H1 (cell line): ENCODE results near the gene SHISAL1. TPM values are rescaled to one million over a fixed set of nuclear protein-coding genes. Genes with fewer than 3 reads are reported as not detected.
A peak's percentile ranks its signal among the peaks of the same experiment; 100 is the strongest.

Experiments used
- CTCF ChIA-PET: fragments of 300-600 bp; sonication (Branson Sonifier 250); formaldehyde crosslinking; loops from one replicate; lab custom pipeline; 2021; ENCODE audit not compliant: partially characterized antibody; lab: Charles Lee
- POLR2A ChIA-PET: fragments of 300-600 bp; sonication (Branson Sonifier 250); formaldehyde crosslinking; loops from one replicate; lab custom pipeline; 2021; ENCODE audit warnings: inconsistent platforms; ENCODE audit not compliant: partially characterized antibody; lab: Charles Lee
- DNase-seq, 2 experiments: peaks; one replicate each; pipeline versions ENCODE4 v3.0.0 to v3.0.0-alpha.2; 2010 to 2022; ENCODE audit warnings: low spot score in 2 of 2, low read depth in 1 of 2, mixed read lengths in 1 of 2
- FAIRE-seq: peaks from 2 replicates; lab custom pipeline; 2011; peaks lifted over from hg19 to GRCh38; lab: Jason Lieb, UNC
- H2AFZ ChIP-seq: 2 replicates; pipeline ENCODE4 v1.8.1; 2012; ENCODE audit warnings: low read length, inconsistent platforms
- H2AK5ac ChIP-seq: 2 replicates; pipeline ENCODE4 v1.6.1; 2013; ENCODE audit warnings: low read depth, low read length
- H2BK120ac ChIP-seq: replicated peaks from 2 replicates; pipeline ENCODE3; 2013; ENCODE audit warnings: low read depth, low read length, inconsistent platforms
- H2BK12ac ChIP-seq: 2 replicates; pipeline ENCODE4 v1.6.1; 2013; ENCODE audit warnings: low read depth, low read length
- H2BK15ac ChIP-seq: 2 replicates; pipeline ENCODE4 v1.6.1; 2013; ENCODE audit warnings: low read length
- H2BK20ac ChIP-seq: 2 replicates; pipeline ENCODE4 v1.6.1; 2013; ENCODE audit warnings: low read length
- H2BK5ac ChIP-seq: 2 replicates; pipeline ENCODE4 v1.6.1; 2013; ENCODE audit warnings: low read depth, low read length
- H3K14ac ChIP-seq: 2 replicates; pipeline ENCODE4 v1.6.1; 2013; ENCODE audit warnings: inconsistent platforms; ENCODE audit not compliant: insufficient read length
- H3K18ac ChIP-seq: 2 replicates; pipeline ENCODE4 v1.6.1; 2013; ENCODE audit warnings: low read length; ENCODE audit errors: extremely low read depth
- H3K23ac ChIP-seq: 2 replicates; pipeline ENCODE4 v1.6.1; 2013; ENCODE audit warnings: inconsistent platforms; ENCODE audit not compliant: insufficient read length
- H3K23me2 ChIP-seq: 2 replicates; pipeline ENCODE4 v1.6.1; 2013; ENCODE audit warnings: low read depth, low read length
- H3K27ac ChIP-seq: 2 replicates; pipeline ENCODE4 v1.6.1; 2011; ENCODE audit warnings: low read depth, low read length, inconsistent platforms
- H3K27me3 ChIP-seq, 4 experiments: replicated peaks in 1 of 4; 1 replicate in 1 of 4; 2 replicates in 3 of 4; pipeline versions ENCODE4 v1.6.1 to v1.8.1; 2011 to 2013; ENCODE audit warnings: low read length in 3 of 4, mild to moderate bottlenecking in 3 of 4, inconsistent platforms in 2 of 4, mixed read lengths in 2 of 4, moderate library complexity in 1 of 4; ENCODE audit not compliant: control insufficient read depth in 3 of 4, insufficient read depth in 3 of 4; ENCODE audit errors: extremely low read depth in 1 of 4
- H3K36me3 ChIP-seq, 4 experiments: 2 replicates each; pipeline versions ENCODE4 v1.6.1 to v1.8.1; 2011 to 2013; ENCODE audit warnings: mild to moderate bottlenecking in 4 of 4, low read length in 3 of 4, moderate library complexity in 2 of 4, control low read depth in 1 of 4, inconsistent platforms in 1 of 4; ENCODE audit not compliant: insufficient read depth in 4 of 4, control insufficient read depth in 2 of 4
- H3K4ac ChIP-seq: replicated peaks from 2 replicates; pipeline ENCODE3; 2013; ENCODE audit warnings: low read length, low read depth, mixed read lengths, inconsistent platforms; ENCODE audit not compliant: insufficient read length
- H3K4me1 ChIP-seq, 4 experiments: replicated peaks in 1 of 4; 1 replicate in 1 of 4; 2 replicates in 3 of 4; pipeline versions ENCODE4 v1.6.1 to v1.8.1; 2011 to 2013; ENCODE audit warnings: low read length in 3 of 4, inconsistent platforms in 2 of 4, mixed read lengths in 1 of 4; ENCODE audit not compliant: insufficient read depth in 4 of 4, control insufficient read depth in 3 of 4
- H3K4me2 ChIP-seq, 2 experiments: 2 replicates each; pipeline versions ENCODE4 v1.6.1 to v1.8.1; 2011 to 2013; ENCODE audit warnings: low read depth in 2 of 2, low read length in 2 of 2, control low read depth in 1 of 2, inconsistent platforms in 1 of 2, mild to moderate bottlenecking in 1 of 2; ENCODE audit not compliant: insufficient read depth in 1 of 2
- H3K4me3 ChIP-seq, 4 experiments: fragments of 200-600, 300-600 bp in 1 of 4; sonication (generic), shearing (Covaris generic), sonication (Bioruptor Twin) in 1 of 4; 2 replicates each; pipeline versions ENCODE4 v1.5.1 to v1.8.1; 2011 to 2016; ENCODE audit warnings: low read length in 4 of 4, low read depth in 3 of 4, control low read depth in 2 of 4, inconsistent platforms in 2 of 4, mild to moderate bottlenecking in 2 of 4, mixed read lengths in 1 of 4, moderate library complexity in 1 of 4; ENCODE audit not compliant: insufficient read depth in 2 of 4; ENCODE audit errors: extremely low read depth in 1 of 4
- H3K56ac ChIP-seq: replicated peaks from 2 replicates; pipeline ENCODE3; 2013; ENCODE audit warnings: low read depth, mild to moderate bottlenecking, mixed read lengths, low read length, inconsistent platforms; ENCODE audit not compliant: insufficient read length
- H3K79me1 ChIP-seq: 2 replicates; pipeline ENCODE4 v1.6.1; 2013; ENCODE audit warnings: low read depth, low read length, control low read depth
- H3K79me2 ChIP-seq, 2 experiments: 2 replicates each; pipeline versions ENCODE4 v1.6.1 to v1.8.1; 2012 to 2013; ENCODE audit warnings: low read length in 2 of 2, mild to moderate bottlenecking in 2 of 2, inconsistent platforms in 1 of 2; ENCODE audit not compliant: insufficient read depth in 2 of 2, control insufficient read depth in 1 of 2
- H3K9ac ChIP-seq, 4 experiments: replicated peaks in 1 of 4; 1 replicate in 1 of 4; 2 replicates in 3 of 4; pipeline versions ENCODE4 v1.6.1 to v1.8.1; 2011 to 2013; ENCODE audit warnings: low read depth in 3 of 4, low read length in 3 of 4, control low read depth in 2 of 4, mild to moderate bottlenecking in 2 of 4, moderate library complexity in 2 of 4, inconsistent platforms in 1 of 4; ENCODE audit errors: extremely low read depth in 1 of 4
- H3K9me3 ChIP-seq, 2 experiments: 2 replicates each; pipeline versions ENCODE4 v1.6.1 to v1.8.1; 2012 to 2013; ENCODE audit warnings: mild to moderate bottlenecking in 2 of 2, moderate library complexity in 2 of 2, control low read depth in 1 of 2, inconsistent platforms in 1 of 2, low read depth in 1 of 2, low read length in 1 of 2, mixed read lengths in 1 of 2; ENCODE audit not compliant: insufficient read depth in 2 of 2
- H4K20me1 ChIP-seq, 2 experiments: replicated peaks in 1 of 2; 2 replicates each; pipeline versions ENCODE3 to v1.8.1; 2011 to 2013; ENCODE audit warnings: inconsistent platforms in 2 of 2, low read length in 2 of 2, mild to moderate bottlenecking in 1 of 2; ENCODE audit not compliant: insufficient read depth in 2 of 2, control insufficient read depth in 1 of 2
- H4K5ac ChIP-seq: 2 replicates; pipeline ENCODE4 v1.6.1; 2013; ENCODE audit warnings: low read length, low read depth, mixed read lengths, inconsistent platforms; ENCODE audit not compliant: insufficient read length
- H4K8ac ChIP-seq: 2 replicates; pipeline ENCODE4 v1.8.0; 2013; ENCODE audit warnings: mild to moderate bottlenecking, moderate library complexity, low read length, inconsistent platforms; ENCODE audit not compliant: insufficient read depth; ENCODE audit errors: extremely low read depth
- H4K91ac ChIP-seq: replicated peaks from 2 replicates; pipeline ENCODE3; 2013; ENCODE audit warnings: low read length, mixed read lengths, inconsistent platforms; ENCODE audit not compliant: insufficient read length
- BRCA1 ChIP-seq: IDR thresholded peaks from 2 replicates; pipeline ENCODE4 v1.6.1; 2012; ENCODE audit warnings: low read depth, low read length, improper control_type of control experiment
- CBX8 ChIP-seq: fragments of 300-800, 300-1000 bp; sonication (generic); IDR thresholded peaks from 2 replicates; pipeline ENCODE4 v1.7.1; 2016; ENCODE audit warnings: low read depth, low read length, borderline replicate concordance
- CTCF ChIP-seq, 3 experiments: IDR thresholded peaks; 1 replicate in 2 of 3; 2 replicates in 1 of 3; pipeline versions ENCODE4 v1.5.1 to v1.6.1; 2011; ENCODE audit warnings: low read length in 3 of 3, mild to moderate bottlenecking in 3 of 3, inconsistent platforms in 2 of 3, low read depth in 1 of 3, moderate library complexity in 1 of 3; ENCODE audit not compliant: insufficient read depth in 1 of 3; ENCODE audit errors: control extremely low read depth in 1 of 3
- JUND ChIP-seq: IDR thresholded peaks from 2 replicates; pipeline ENCODE4 v1.6.1; 2011; ENCODE audit warnings: mild to moderate bottlenecking, improper control_type of control experiment, low read length
- MAFK ChIP-seq: IDR thresholded peaks from 2 replicates; pipeline ENCODE4 v1.6.1; 2012; ENCODE audit warnings: low read depth, mild to moderate bottlenecking, improper control_type of control experiment, low read length
- POLR2A ChIP-seq, 2 experiments: IDR thresholded peaks; 1 replicate in 1 of 2; 2 replicates in 1 of 2; pipeline ENCODE4 v1.6.1; 2011; ENCODE audit warnings: low read depth in 2 of 2, low read length in 2 of 2, mild to moderate bottlenecking in 2 of 2; ENCODE audit errors: control extremely low read depth in 1 of 2
- RBBP5 ChIP-seq: IDR thresholded peaks from 2 replicates; pipeline ENCODE4 v1.7.1; 2012; ENCODE audit warnings: low read depth, mild to moderate bottlenecking, inconsistent platforms, low read length, moderate library complexity, borderline replicate concordance
- SRF ChIP-seq: IDR thresholded peaks from 2 replicates; pipeline ENCODE4 v1.6.1; 2011; ENCODE audit warnings: mild to moderate bottlenecking, low read depth, low read length, moderate library complexity
- TCF12 ChIP-seq: IDR thresholded peaks from 2 replicates; pipeline ENCODE4 v1.6.1; 2011; ENCODE audit warnings: low read depth, mild to moderate bottlenecking, low read length
- WGBS, 2 experiments: shearing (Covaris generic) in 1 of 2; methylation state at CpG; one replicate each; pipeline versions ENCODE4 v1.1.6 to v1.1.7; 2013 to 2015; ENCODE audit warnings: low lambda C conversion rate in 2 of 2, mixed read lengths in 2 of 2, inconsistent platforms in 1 of 2, low coverage in 1 of 2, missing lambda C conversion rate in 1 of 2; ENCODE audit not compliant: insufficient replicate concordance in 2 of 2, insufficient coverage in 1 of 2, insufficient read length in 1 of 2; ENCODE audit errors: extremely low coverage in 1 of 2, missing lambda C conversion rate in 1 of 2; 5-methylcytosine and 5-hydroxymethylcytosine counted together
- polyA plus RNA-seq, 7 experiments: library from polyadenylated mRNA; depleted of rRNA in 3 of 7; stranded (reverse) in 5 of 7; unstranded in 2 of 7; fragments of >200 nt in 5 of 7; fragments of 200-250 nt in 2 of 7; gene quantifications; 1 replicate in 5 of 7; 2 replicates in 1 of 7; 4 replicates in 1 of 7; pipeline versions ENCODE4 v1.2.1 to v1.2.3, GENCODE V29; 2011 to 2013; ENCODE audit warnings: missing spikeins in 2 of 7, mixed read lengths in 2 of 7
- total RNA-seq: library from RNA; stranded (reverse); fragmentation: NEBNext Ultra II Directional; extraction: Animal tissue kit (Norgen Biotek cat#: 25700); gene quantifications from 2 replicates; pipeline ENCODE4 v1.2.1, GENCODE V29; 2021

The SHISAL1 gene
- total and polyA plus RNA-seq, 2 of the 8 experiments (the other 6 are each of a cell fraction or from before 2014, with no cell fraction given): 3.7 to 5.8 TPM

GRCh38 chr22:44340271-44341239, 27.8 kb upstream of the SHISAL1 start:
- Histone ChIP-seq H4K91ac (no peak overlapping the region), H4K5ac (no peak overlapping the region), H3K4me1 (peaks cover 4 to 30% (median 18%) of the 10 kb centered on the region in 4 experiments; a peak in 6 of 7 replicates), H3K56ac (no peak overlapping the region), H2AFZ (no peak overlapping the region), H3K4ac (no peak overlapping the region), H3K9me3 (no peaks in the 10 kb centered on the region), H3K23me2 (peaks cover 9% of the 10 kb centered on the region; the same call in 1 of the 2 replicates), H3K79me2 (no peaks in the 10 kb centered on the region), H4K20me1 (peaks cover 0 to 7% of the 10 kb centered on the region in 2 experiments), H3K27me3 (no peaks in the 10 kb centered on the region; a peak in 3 of 7 replicates), H3K79me1 (no peaks in the 10 kb centered on the region; the same call in 1 of the 2 replicates), H3K4me3 (no peak overlapping the region), H2BK15ac (no peak overlapping the region), H3K18ac (peak overlapping the region; percentile 32), H2BK120ac (no peak overlapping the region), H3K4me2 (no peak overlapping the region), H2BK12ac (0 out of 2 replicates have a peak overlapping the region, but pooled peaks have one; percentile 9), H3K27ac (no peak overlapping the region), H3K23ac (no peak overlapping the region), H2BK20ac (no peak overlapping the region), H2BK5ac (no peak overlapping the region; the same call in 1 of the 2 replicates), H3K14ac (no peak overlapping the region), H3K9ac (no peak overlapping the region), H3K36me3 (no peaks in the 10 kb centered on the region), H2AK5ac (no peak overlapping the region), H4K8ac (no peak overlapping the region)
- 91% methylated on average over 21 of the region's 21 CpGs; no CpG with 5 or more reads in 1 of the 2 experiments for WGBS, 2 experiments
- CTCF ChIA-PET: interaction anchor here (0.6 to 3.4 kb wide), 14 partner anchors 11 to 286 kb away, joined by 3 to 13 read pairs (median 4); no protein-coding TSS in a partner anchor
- DNase-seq: no peak
- FAIRE-seq: no peak
- POLR2A ChIA-PET: interaction anchor here (1.1 to 1.2 kb wide), 2 partner anchors 9 to 193 kb away, joined by 3 read pairs; no protein-coding TSS in a partner anchor
- TF ChIP-seq RBBP5: no peak
- TF ChIP-seq CTCF (IDR thresholded peaks at IDR 0.05; ENCODE audit: control extremely low read depth in 1 of 3, insufficient read depth in 1 of 3, low read depth in 1 of 3, low read length in 3 of 3): no peak
- no peak for TF ChIP-seq MAFK
- no peak for TF ChIP-seq SRF
- no peak for TF ChIP-seq TCF12
- TF ChIP-seq BRCA1: no peak
- TF ChIP-seq CBX8: no peak
- TF ChIP-seq POLR2A (IDR thresholded peaks at IDR 0.05; ENCODE audit: control extremely low read depth in 1 of 2, low read depth in 2 of 2, low read length in 2 of 2): no peak
- no peak for TF ChIP-seq JUND
